Spleen (tissue), 11 donors: ENCODE data around the gene TRPV2. TPM values are rescaled to one million over a fixed set of nuclear protein-coding genes. Genes with fewer than 3 reads are reported as not detected.
A peak's percentile ranks its signal among the peaks of the same experiment; 100 is the strongest.

Source experiments
- DNase-seq: peaks from one replicate; pipeline ENCODE4 v3.0.0-alpha.2; 2020
- H3K27ac ChIP-seq, 8 donors: fragments of 200-600 bp; sonication (generic) in 7 of 8; 1 replicate in 4 of 8; 2 replicates in 4 of 8; pipeline versions ENCODE4 v1.5.0 to v1.8.0; 2016 to 2021; ENCODE audit warnings: inconsistent platforms in 4 of 8, mild to moderate bottlenecking in 4 of 8, moderate library complexity in 1 of 8
- H3K27me3 ChIP-seq, 7 donors: fragments of 200-600 bp; sonication (generic) in 6 of 7; replicated peaks in 1 of 7; 1 replicate in 4 of 7; 2 replicates in 3 of 7; pipeline versions ENCODE4 v1.5.0 to v1.8.0; 2016 to 2021; ENCODE audit warnings: inconsistent platforms in 3 of 7, mild to moderate bottlenecking in 1 of 7
- H3K36me3 ChIP-seq, 6 donors: fragments of 200-600 bp; sonication (generic) in 5 of 6; 1 replicate in 4 of 6; 2 replicates in 2 of 6; pipeline versions ENCODE4 v1.5.0 to v1.8.0; 2016 to 2021; ENCODE audit warnings: inconsistent platforms in 2 of 6
- H3K4me1 ChIP-seq, 6 donors: fragments of 200-600 bp; sonication (generic) in 5 of 6; 1 replicate in 3 of 6; 2 replicates in 3 of 6; pipeline versions ENCODE4 v1.5.0 to v1.8.0; 2016 to 2021; ENCODE audit warnings: inconsistent platforms in 3 of 6
- H3K4me3 ChIP-seq, 8 donors: fragments of 200-600 bp; sonication (generic) in 7 of 8; 1 replicate in 4 of 8; 2 replicates in 4 of 8; pipeline versions ENCODE4 v1.5.0 to v1.8.0; 2016 to 2021; ENCODE audit warnings: inconsistent platforms in 4 of 8, mild to moderate bottlenecking in 4 of 8, moderate library complexity in 2 of 8
- H3K9me3 ChIP-seq, 8 donors: fragments of 200-600 bp; sonication (generic) in 7 of 8; 1 replicate in 4 of 8; 2 replicates in 4 of 8; pipeline versions ENCODE4 v1.5.0 to v1.8.0; 2016 to 2021; ENCODE audit warnings: inconsistent platforms in 4 of 8
- CTCF ChIP-seq, 11 experiments: fragments of 200-600 bp in 7 of 11; fragments of 450-650 bp in 4 of 11; sonication (generic) in 4 of 11; IDR thresholded peaks in 8 of 11; conservative IDR thresholded peaks in 3 of 11; 1 replicate in 7 of 11; 2 replicates in 4 of 11; pipeline versions ENCODE4 v1.4.0 to v1.8.0; 2016 to 2021; ENCODE audit warnings: antibody characterized with exemption in 11 of 11, inconsistent platforms in 4 of 11, mild to moderate bottlenecking in 1 of 11
- POLR2A ChIP-seq, 3 donors: fragments of 450-650 bp; IDR thresholded peaks; one replicate each; pipeline ENCODE4 v1.5.1; 2017; ENCODE audit warnings: antibody characterized with exemption in 3 of 3, mild to moderate bottlenecking in 1 of 3
- POLR2AphosphoS5 ChIP-seq, 3 donors: sonication (generic); formaldehyde crosslinking; IDR thresholded peaks; one replicate each; pipeline ENCODE4 v1.5.1; 2017; ENCODE audit warnings: antibody characterized with exemption in 3 of 3
- WGBS, 5 donors: extraction: QIAGEN DNeasy Blood & Tissue Kit in 3 of 5; methylation state at CpG; one replicate each; pipeline versions ENCODE4 v1.1.5 to v1.1.7; 2013 to 2018; 5-methylcytosine and 5-hydroxymethylcytosine counted together
- intact Hi-C: fragments of 100-400 bp; cut with DNase I; formaldehyde crosslinking; loops from one replicate; pipeline ENCODE4 v1.15.0; 2023; ENCODE audit warnings: low total_unique reads
- polyA plus RNA-seq, 3 donors: library from polyadenylated mRNA; stranded (reverse); fragments of 200-250 nt; gene quantifications; one replicate each; pipeline ENCODE4 v1.2.1, GENCODE V29; 2013
- total RNA-seq, 7 donors: library from RNA; depleted of rRNA in 3 of 7; stranded (reverse); fragments of >200 nt in 3 of 7; fragmentation: NEBNext Ultra II Directional in 4 of 7; extraction: Animal tissue kit (Norgen Biotek cat#: 25700) in 4 of 7; gene quantifications; one replicate each; pipeline versions ENCODE4 v1.1.0 to v1.2.1, GENCODE V29; 2016 to 2021
- donor health status: healthy with polysubstance abuse.
- donor health status: DM: no; HTN: no; CAD: no; lungs with moderate emphysema.
- donor health status: DM: no; HTN: no; CAD: no.
- donor health status: Bipolar disorder and iron deficiency.
- donor health status: healthy.
- donor health status: DM: no; HTN: no; CAD: no.
- donor health status: DM: yes; HTN: yes; CAD: no.

TRPV2 gene
- total and polyA plus RNA-seq, 10 donors = 37.0 to 85.7 (median 52.6) TPM

GRCh38 chr17:16406742-16407674, 8.4 kb upstream of the TRPV2 start:
- H3K27ac ChIP-seq = peak overlapping the region in 7 of 8 donors; percentile 51 to 75 (median 61)
- peak overlapping the region; percentile 28 to 65 (median 41) for H3K4me3 ChIP-seq
- WGBS, 5 donors = 7 to 9% (median 9%) methylated on average over 61 to 67 of the region's 67 CpGs
- H3K9me3 ChIP-seq = no peaks in the 10 kb centered on the region
- H3K27me3 ChIP-seq = peaks cover 0 to 30% (median 6%) of the 10 kb centered on the region in 7 donors
- no peaks in the 10 kb centered on the region for H3K36me3 ChIP-seq
- peaks cover 10 to 27% (median 20%) of the 10 kb centered on the region in 6 donors for H3K4me1 ChIP-seq
- TF ChIP-seq CTCF (IDR thresholded peaks at IDR 0.05 in 8 of 11, conservative IDR thresholded peaks at IDR 0.05 in 3 of 11) (no peak), POLR2AphosphoS5 (IDR thresholded peaks at IDR 0.05) (peak; percentile 39 to 59 (median 56)), POLR2A (IDR thresholded peaks at IDR 0.05) (no peak)
- DNase-seq = peak; percentile 75
- intact Hi-C loops = no loop called here

GRCh38 chr17:16407911-16408588, 7.3 kb upstream of the TRPV2 start:
- intact Hi-C loops = no loop called here
- Histone ChIP-seq H3K9me3 (no peaks in the 10 kb centered on the region), H3K27me3 (peaks cover 0 to 30% (median 6%) of the 10 kb centered on the region in 7 donors), H3K36me3 (no peaks in the 10 kb centered on the region), H3K4me1 (peaks cover 10 to 27% (median 20%) of the 10 kb centered on the region in 6 donors), H3K27ac (peak overlapping the region in 7 of 8 donors; percentile 45 to 75 (median 70)), H3K4me3 (peak overlapping the region in 1 of 8 donors; percentile 65)
- peak; percentile 81 for DNase-seq
- no peak for TF ChIP-seq CTCF (IDR thresholded peaks at IDR 0.05 in 8 of 11, conservative IDR thresholded peaks at IDR 0.05 in 3 of 11)
- TF ChIP-seq POLR2AphosphoS5 (IDR thresholded peaks at IDR 0.05) = no peak
- no peak for TF ChIP-seq POLR2A (IDR thresholded peaks at IDR 0.05)
- WGBS, 5 donors = 25 to 38% (median 32%) methylated on average over 13 to 14 of the region's 14 CpGs

GRCh38 chr17:16417399-16417798, 2.0 kb downstream of the TRPV2 start:
- intact Hi-C loops = loop anchor here (10.0 kb wide), 1 partner anchor 53 kb away; no protein-coding TSS in a partner anchor

More at GRCh38 chr17:16417399-16417798, 2.0 kb downstream of the TRPV2 start:
- Histone ChIP-seq H3K36me3 (peaks cover 0 to 51% (median 44%) of the 10 kb centered on the region in 6 donors), H3K27ac (peak overlapping the region in 7 of 8 donors; percentile 91 to 96 (median 95)), H3K9me3 (no peaks in the 10 kb centered on the region), H3K27me3 (no peaks in the 10 kb centered on the region), H3K4me3 (peak overlapping the region in 1 of 8 donors; percentile 77), H3K4me1 (peaks cover 24 to 62% (median 48%) of the 10 kb centered on the region in 6 donors)
- 91 to 99% (median 97%) methylated on average over 7 of the region's 7 CpGs for WGBS, 5 donors
- no peak for TF ChIP-seq POLR2AphosphoS5 (IDR thresholded peaks at IDR 0.05)
- TF ChIP-seq POLR2A (IDR thresholded peaks at IDR 0.05) = no peak
- TF ChIP-seq CTCF (IDR thresholded peaks at IDR 0.05 in 8 of 11, conservative IDR thresholded peaks at IDR 0.05 in 3 of 11) = no peak
- peak; percentile 73 for DNase-seq
